HEK293T (cell line): ENCODE measurements around the gene SLC31A1.

ENCODE experiments used
- CTBP1 ChIP-seq: fragments of 450-650 bp; IDR thresholded peaks from 2 replicates; pipeline ENCODE4 v1.6.1; 2016; ENCODE audit warnings: borderline replicate concordance
- ELF4 ChIP-seq: fragments of 450-650 bp; IDR thresholded peaks from 2 replicates; pipeline ENCODE4 v1.6.1; 2017; ENCODE audit warnings: antibody characterized with exemption
- SP1 ChIP-seq: fragments of 450-650 bp; IDR thresholded peaks from 2 replicates; pipeline ENCODE4 v1.6.1; 2017
- TARDBP ChIP-seq: fragments of 450-650 bp; IDR thresholded peaks from 2 replicates; pipeline ENCODE4 v1.6.1; 2016

GRCh38 chr9:113309204-113309813 is 88.0 kb downstream of the SLC31A1 start:
- TF ChIP-seq SP1 (no peak), CTBP1 (no peak), ELF4 (no peak), TARDBP (no peak)
